Loucy (cell line): ENCODE data around the gene TRAPPC2L.

Experiments
- CTCF ChIP-seq: fragments of 200-600 bp; sonication (generic); conservative IDR thresholded peaks from 2 replicates; pipeline ENCODE4 v1.5.1; 2014; ENCODE audit warnings: mild to moderate bottlenecking, antibody characterized with exemption, low read length
- EZH2phosphoT487 ChIP-seq: fragments of 200-600 bp; IDR thresholded peaks from 2 replicates; pipeline ENCODE4 v1.6.1; 2018; ENCODE audit warnings: antibody characterized with exemption, mild to moderate bottlenecking, moderate library complexity, borderline replicate concordance

DNA sequence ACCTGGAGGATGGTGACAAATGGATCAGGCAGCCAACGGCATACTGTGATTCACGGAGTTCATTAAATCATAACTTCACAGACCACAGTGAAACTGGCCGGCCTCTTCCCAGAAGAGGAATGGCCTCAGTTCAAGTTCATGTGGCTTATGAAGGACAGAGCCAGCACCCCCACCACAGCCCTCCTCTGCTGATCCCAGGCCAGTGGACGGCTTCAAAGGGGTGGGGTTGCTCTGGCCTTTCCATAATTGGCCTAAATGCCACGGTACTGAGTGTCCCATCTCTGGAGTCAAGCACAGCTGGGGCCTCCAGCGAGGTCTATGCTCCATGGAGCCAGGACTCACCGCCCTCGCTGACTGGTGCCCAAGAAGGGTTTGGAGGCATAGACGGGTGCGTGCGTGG lies 21.5 kb upstream of the TRAPPC2L start:
- TF ChIP-seq CTCF (no peak), EZH2phosphoT487 (no peak)
